Neural crest cell (in vitro differentiated cells): ENCODE measurements around the gene CCL20. TPM values are rescaled to one million over a fixed set of nuclear protein-coding genes. Genes with fewer than 3 reads are reported as not detected.

Experiments
- DNase-seq: peaks from one replicate; pipeline ENCODE4 v3.0.0; 2021; ENCODE audit warnings: low read depth, mixed read lengths, low spot score
- H3K27ac Mint-ChIP-seq: one replicate; pipeline ENCODE4 v1.8.0; 2021; ENCODE audit warnings: mild to moderate bottlenecking, mixed read lengths; ENCODE audit not compliant: unreplicated experiment
- H3K27me3 Mint-ChIP-seq: 2 replicates; pipeline ENCODE4 v1.8.0; 2021; ENCODE audit warnings: low read depth, mild to moderate bottlenecking, mixed read lengths
- H3K36me3 Mint-ChIP-seq: 2 replicates; pipeline ENCODE4 v1.8.0; 2021; ENCODE audit warnings: low read depth, mild to moderate bottlenecking, mixed read lengths
- H3K4me1 Mint-ChIP-seq: 2 replicates; pipeline ENCODE4 v1.8.0; 2021; ENCODE audit warnings: mixed read lengths
- H3K4me3 Mint-ChIP-seq: one replicate; pipeline ENCODE4 v1.8.0; 2021; ENCODE audit warnings: mild to moderate bottlenecking, mixed read lengths
- H3K9me3 Mint-ChIP-seq: 2 replicates; pipeline ENCODE4 v1.8.0; 2021; ENCODE audit warnings: mixed read lengths
- CTCF ChIP-seq: fragments of 200-600 bp; sonication (generic); conservative IDR thresholded peaks from 2 replicates; pipeline ENCODE4 v1.5.0; 2021; ENCODE audit warnings: antibody characterized with exemption, mild to moderate bottlenecking
- long read RNA-seq: library from polyadenylated mRNA; unstranded; transcript quantifications from one replicate; pipeline ENCODE4 v2.0.0, GENCODE V29; 2020
- total RNA-seq: library from RNA; stranded (reverse); gene quantifications from 2 replicates; pipeline ENCODE4 v1.2.1, GENCODE V29; 2021

Gene CCL20
- not detected in 2 replicates for total RNA-seq
- long read RNA-seq: 0 reads

- Mint-ChIP-seq H3K4me1 (no peaks in the 10 kb centered on the region), H3K27ac (no peak within 1 kb of the TSS), H3K27me3 (no peaks in the 10 kb centered on the region), H3K9me3 (peaks cover 2% of the 10 kb centered on the region), H3K4me3 (no peak within 1 kb of the TSS), H3K36me3 (no peaks in the 10 kb centered on the region)
- no peak for DNase-seq
- no peak for TF ChIP-seq CTCF
Observed at GRCh38 chr2:227813562-227814353, at the start of gene CCL20. Gene CCL20, plus strand, starts transcription at chr2:227813842. Its CDS starts 70 bp downstream, at chr2:227813912.

GRCh38 chr2:227765788-227766372 lies 47.8 kb upstream of the CCL20 start:
- no peaks in the 10 kb centered on the region for H3K9me3 Mint-ChIP-seq
- H3K27me3 Mint-ChIP-seq: no peaks in the 10 kb centered on the region
- H3K4me1 Mint-ChIP-seq: peaks cover 7% of the 10 kb centered on the region
- TF ChIP-seq CTCF: no peak
- H3K27ac Mint-ChIP-seq: no peak overlapping the region
- DNase-seq: no peak
- no peak overlapping the region for H3K4me3 Mint-ChIP-seq
- H3K36me3 Mint-ChIP-seq: no peaks in the 10 kb centered on the region

GRCh38 chr2:227766373-227766883 lies 47.2 kb upstream of the CCL20 start:
- no peaks in the 10 kb centered on the region for H3K9me3 Mint-ChIP-seq
- peak; percentile 78 for DNase-seq
- H3K36me3 Mint-ChIP-seq: no peaks in the 10 kb centered on the region
- H3K27ac Mint-ChIP-seq: no peak overlapping the region
- no peak overlapping the region for H3K4me3 Mint-ChIP-seq
- TF ChIP-seq CTCF: peak; percentile 98
- H3K27me3 Mint-ChIP-seq: no peaks in the 10 kb centered on the region
- peaks cover 5% of the 10 kb centered on the region for H3K4me1 Mint-ChIP-seq

GRCh38 chr2:227767830-227768229 lies 45.8 kb upstream of the CCL20 start:
- H3K4me1 Mint-ChIP-seq: peaks cover 5% of the 10 kb centered on the region
- H3K4me3 Mint-ChIP-seq: no peak overlapping the region
- TF ChIP-seq CTCF: no peak
- H3K27ac Mint-ChIP-seq: no peak overlapping the region
- H3K9me3 Mint-ChIP-seq: no peaks in the 10 kb centered on the region
- H3K36me3 Mint-ChIP-seq: no peaks in the 10 kb centered on the region
- DNase-seq: no peak
- no peaks in the 10 kb centered on the region for H3K27me3 Mint-ChIP-seq

- Mint-ChIP-seq H3K27ac (no peak overlapping the region), H3K27me3 (no peaks in the 10 kb centered on the region), H3K4me1 (no peaks in the 10 kb centered on the region), H3K36me3 (no peaks in the 10 kb centered on the region), H3K9me3 (no peaks in the 10 kb centered on the region), H3K4me3 (no peak overlapping the region)
- no peak for DNase-seq
- TF ChIP-seq CTCF: no peak
Observed at GRCh38 chr2:227772197-227772661, 41.4 kb upstream of the CCL20 start.
